ENCODE results near the gene ADCY10.
"Not testable (repeated sequence)": the region's sequence is repeated elsewhere in the genome, so short reads cannot be mapped to it uniquely, and the experiment has no call there.

The ADCY10 gene

DNA sequence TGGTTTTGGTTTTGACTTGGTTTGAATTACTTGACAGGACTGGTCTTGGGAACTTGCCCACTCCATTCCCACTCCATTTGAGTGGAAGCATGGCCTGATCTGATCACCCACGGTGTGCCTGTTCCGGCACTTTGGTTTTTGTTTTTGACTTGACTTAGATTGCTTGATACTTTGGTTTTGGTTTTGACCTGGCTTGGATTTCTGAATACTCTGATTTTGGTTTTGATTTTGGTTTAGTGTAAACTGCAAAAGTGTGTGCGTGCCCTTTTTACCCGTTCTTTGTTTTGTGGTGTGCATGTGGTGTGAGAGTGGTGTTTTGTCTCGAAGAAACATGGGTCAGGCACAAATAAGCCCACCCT is 50.0 kb downstream of the ADCY10 start:
- DNase-seq (ENCODE audit: low read depth) = no peak
- no peak overlapping the region for H3K4me3 ChIP-seq (ENCODE audit: low read depth, low read length)
- TF ChIP-seq, protein P1, sequence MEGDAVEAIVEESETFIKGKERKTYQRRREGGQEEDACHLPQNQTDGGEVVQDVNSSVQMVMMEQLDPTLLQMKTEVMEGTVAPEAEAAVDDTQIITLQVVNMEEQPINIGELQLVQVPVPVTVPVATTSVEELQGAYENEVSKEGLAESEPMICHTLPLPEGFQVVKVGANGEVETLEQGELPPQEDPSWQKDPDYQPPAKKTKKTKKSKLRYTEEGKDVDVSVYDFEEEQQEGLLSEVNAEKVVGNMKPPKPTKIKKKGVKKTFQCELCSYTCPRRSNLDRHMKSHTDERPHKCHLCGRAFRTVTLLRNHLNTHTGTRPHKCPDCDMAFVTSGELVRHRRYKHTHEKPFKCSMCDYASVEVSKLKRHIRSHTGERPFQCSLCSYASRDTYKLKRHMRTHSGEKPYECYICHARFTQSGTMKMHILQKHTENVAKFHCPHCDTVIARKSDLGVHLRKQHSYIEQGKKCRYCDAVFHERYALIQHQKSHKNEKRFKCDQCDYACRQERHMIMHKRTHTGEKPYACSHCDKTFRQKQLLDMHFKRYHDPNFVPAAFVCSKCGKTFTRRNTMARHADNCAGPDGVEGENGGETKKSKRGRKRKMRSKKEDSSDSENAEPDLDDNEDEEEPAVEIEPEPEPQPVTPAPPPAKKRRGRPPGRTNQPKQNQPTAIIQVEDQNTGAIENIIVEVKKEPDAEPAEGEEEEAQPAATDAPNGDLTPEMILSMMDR (IDR thresholded peaks at IDR 0.05; ENCODE audit: control insufficient read depth, extremely low read depth, insufficient read depth) = no peak

DNA sequence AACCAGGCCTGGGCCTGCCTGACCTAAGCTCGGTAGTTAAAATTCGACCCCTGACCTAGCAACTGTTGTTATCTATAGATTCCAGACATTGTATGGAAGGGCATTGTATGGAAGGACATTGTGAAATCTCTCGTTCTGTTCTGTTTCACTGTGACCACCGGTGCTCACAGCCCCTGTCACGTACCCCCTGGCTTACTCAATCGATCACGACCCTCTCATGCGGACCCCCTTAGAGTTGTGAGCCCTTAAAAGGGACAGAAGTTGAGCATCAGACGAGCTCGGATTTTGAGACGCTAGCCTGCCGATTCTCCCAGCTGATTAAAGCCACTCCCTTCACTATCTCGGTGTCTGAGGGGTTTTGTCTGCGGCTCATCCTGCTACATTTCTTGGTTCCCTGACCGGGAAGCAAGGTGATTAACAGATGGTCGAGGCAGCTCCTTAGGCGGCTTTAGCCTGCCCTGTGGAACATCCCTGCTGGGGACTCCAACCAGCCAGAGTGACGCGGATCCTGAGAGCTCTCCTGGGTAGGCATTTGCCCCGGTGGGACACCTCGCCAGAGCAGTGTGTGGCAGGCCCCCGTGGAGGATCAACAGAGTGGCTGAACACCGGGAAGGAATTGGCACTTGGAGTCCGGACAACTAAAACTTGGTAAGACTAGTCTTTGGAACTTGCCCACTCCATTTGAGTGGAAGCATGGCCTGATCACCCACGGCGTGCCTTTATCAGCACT is 50.6 kb downstream of the ADCY10 start:
- DNase-seq (ENCODE audit: low read depth); H3K4me3 ChIP-seq (ENCODE audit: low read depth, low read length): not testable (repeated sequence)

DNA sequence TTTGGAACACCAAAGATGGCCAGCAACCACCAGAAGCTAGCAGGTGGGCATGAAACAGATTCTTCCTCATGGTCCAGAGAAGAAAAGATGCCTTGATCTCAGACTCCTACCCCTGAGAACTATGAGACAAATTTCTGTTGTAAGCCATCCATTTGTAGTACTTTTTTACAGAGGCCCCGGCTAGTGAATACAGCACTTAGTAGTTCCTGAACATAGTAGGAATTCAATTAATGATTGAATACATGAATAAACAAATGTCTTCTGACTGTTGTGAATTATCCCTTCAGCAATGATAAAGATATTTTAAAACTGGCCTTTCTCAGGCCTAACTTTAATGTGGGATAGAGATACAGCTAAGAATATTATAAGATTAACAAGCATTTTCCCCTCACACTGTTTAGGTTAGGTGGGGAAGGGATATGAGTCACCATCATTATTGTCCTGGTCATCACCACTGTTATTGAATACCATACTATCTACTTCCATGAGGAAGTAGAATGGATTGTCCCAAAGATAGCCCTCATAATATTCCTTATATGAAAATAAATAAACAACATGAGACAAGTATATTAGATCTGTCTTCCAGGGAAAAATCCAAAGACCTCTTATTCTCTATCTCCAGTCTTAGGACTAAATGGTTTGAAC is 51.4 kb downstream of the ADCY10 start:
- no peak for DNase-seq (ENCODE audit: low read depth)
- no peak overlapping the region for H3K4me3 ChIP-seq (ENCODE audit: low read depth, low read length)
- TF ChIP-seq, protein P1 (IDR thresholded peaks at IDR 0.05; ENCODE audit: control insufficient read depth, extremely low read depth, insufficient read depth) = no peak

DNA sequence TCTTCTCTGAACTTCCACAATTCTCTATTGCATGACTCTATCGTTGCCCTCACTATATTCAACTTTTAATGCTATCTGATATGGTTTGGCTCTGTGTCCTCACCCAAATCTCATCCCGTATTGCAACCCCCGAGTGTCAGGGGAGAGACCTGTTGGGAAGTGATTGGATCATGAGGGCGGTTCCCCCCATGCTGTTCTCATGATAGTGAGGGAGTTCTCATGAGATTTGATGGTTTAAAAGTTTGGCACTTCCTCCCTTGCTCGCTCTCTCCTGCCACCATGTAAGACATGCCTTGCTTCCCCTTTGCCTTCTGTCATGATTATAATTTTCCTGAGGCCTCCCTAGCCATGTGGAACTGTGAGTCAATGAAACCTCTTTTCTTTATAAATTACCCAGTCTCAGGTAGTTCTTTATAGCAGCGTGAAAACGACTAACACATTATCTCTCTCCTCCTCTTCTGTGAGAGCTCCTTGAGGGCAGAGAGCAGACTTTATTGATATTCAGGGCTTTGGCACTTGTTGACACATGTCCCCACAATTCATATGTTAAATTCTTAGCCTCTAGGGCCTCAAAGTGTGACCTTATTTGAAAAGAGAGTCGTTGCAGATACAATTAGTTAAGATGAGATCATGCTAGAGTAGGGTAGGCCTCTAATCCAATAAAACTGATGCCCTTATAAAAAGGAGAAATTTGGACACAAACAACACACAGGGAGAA is 52.1 kb downstream of the ADCY10 start:
- H3K4me3 ChIP-seq (ENCODE audit: low read depth, low read length) = no peak overlapping the region
- TF ChIP-seq, protein P1 (IDR thresholded peaks at IDR 0.05; ENCODE audit: control insufficient read depth, extremely low read depth, insufficient read depth) = no peak
- DNase-seq (ENCODE audit: low read depth) = no peak

DNA sequence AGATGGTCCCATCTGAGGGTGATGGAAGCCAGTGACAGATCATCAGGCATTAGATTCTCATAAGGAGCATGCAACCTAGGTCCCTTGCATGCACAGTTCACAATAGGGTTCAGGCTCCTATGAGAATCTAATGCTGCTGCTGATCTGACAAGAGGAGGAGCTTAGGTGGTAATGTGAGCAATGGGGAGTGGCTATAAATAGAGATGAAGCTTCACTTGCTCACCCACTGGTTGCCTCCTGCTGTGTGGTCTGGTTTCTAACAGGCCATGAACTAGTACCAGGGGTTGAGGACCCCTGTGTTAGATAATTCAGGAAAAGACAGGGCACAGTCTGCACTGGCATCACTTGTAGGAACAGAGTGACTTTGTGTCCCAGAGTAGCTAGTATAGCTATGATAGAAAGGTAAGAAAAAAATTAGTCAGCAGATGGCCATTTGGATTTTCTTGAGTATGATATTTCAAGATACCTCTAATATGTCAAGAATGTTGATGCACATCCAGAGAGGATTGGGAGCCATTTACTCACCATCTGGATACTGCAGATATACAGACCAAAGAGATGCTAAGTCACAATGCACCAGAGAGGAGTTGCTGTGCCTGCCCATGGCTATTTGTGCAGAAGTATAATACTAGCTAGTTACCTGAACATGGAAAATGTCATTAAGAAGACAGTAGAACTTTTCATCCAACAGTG is 53.6 kb downstream of the ADCY10 start:
- TF ChIP-seq, protein P1 (IDR thresholded peaks at IDR 0.05; ENCODE audit: control insufficient read depth, extremely low read depth, insufficient read depth) = no peak
- H3K4me3 ChIP-seq (ENCODE audit: low read depth, low read length) = no peak overlapping the region
- no peak for DNase-seq (ENCODE audit: low read depth)

DNA sequence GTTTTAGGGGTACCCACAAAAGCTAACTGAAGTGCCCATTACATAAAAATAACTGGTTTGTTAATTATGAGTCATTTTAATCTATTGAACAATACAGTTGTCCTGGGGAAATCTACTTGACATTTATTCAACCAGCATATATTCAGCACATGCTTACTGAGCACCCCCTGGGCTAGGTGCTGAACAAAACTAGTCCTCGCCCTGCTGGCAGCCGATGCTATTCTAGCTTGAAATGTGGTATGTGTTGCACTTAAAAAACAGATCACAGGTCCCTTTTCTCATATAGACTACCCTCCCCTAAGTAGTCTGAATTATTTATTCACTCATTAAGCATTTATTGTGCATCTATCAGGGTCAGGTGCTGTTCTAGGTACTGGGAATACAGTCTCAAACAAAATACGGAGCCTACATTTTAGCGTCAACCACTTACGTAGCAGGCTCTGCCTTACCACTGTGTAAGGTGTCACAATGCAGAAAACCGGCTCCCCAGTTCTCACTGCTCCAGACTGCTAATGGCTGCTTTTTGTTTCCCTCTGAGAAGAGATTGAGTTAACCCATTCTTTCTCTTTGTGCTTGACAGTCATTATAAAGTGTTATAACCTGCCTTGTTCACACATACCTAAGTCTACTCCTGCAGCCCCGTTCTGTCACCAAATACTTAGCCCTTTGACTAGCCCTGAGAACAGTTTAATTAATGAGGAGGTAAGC is 57.1 kb downstream of the ADCY10 start:
- TF ChIP-seq, protein P1 (IDR thresholded peaks at IDR 0.05; ENCODE audit: control insufficient read depth, extremely low read depth, insufficient read depth) = no peak
- no peak for DNase-seq (ENCODE audit: low read depth)
- H3K4me3 ChIP-seq (ENCODE audit: low read depth, low read length) = no peak overlapping the region
